Heart left ventricle (tissue), 16 donors: ENCODE measurements around the gene MYO7B. TPM values are rescaled to one million over a fixed set of nuclear protein-coding genes. Genes with fewer than 3 reads are reported as not detected.

Experiments used
- ATAC-seq, 4 donors: fragments of 200-7000 bp; cut with Tn5 transposase; one replicate each; pipeline ENCODE4 v1.9.1; 2020 to 2022; ENCODE audit warnings: moderate library complexity in 4 of 4, mild to moderate bottlenecking in 3 of 4, moderate number of reproducible peaks in 1 of 4
- DNase-seq, 5 donors: peaks; one replicate each; pipeline ENCODE4 v3.0.0-alpha.2; 2020
- H3K27ac ChIP-seq, 12 donors: fragments of 200-600 bp; sonication (generic) in 4 of 12; one replicate each; pipeline versions ENCODE4 v1.5.0 to v1.8.0; 2016 to 2022; ENCODE audit warnings: mild to moderate bottlenecking in 2 of 12
- H3K27me3 ChIP-seq, 9 donors: fragments of 200-600 bp; sonication (generic) in 2 of 9; one replicate each; pipeline versions ENCODE4 v1.5.1 to v1.8.0; 2016 to 2022; ENCODE audit warnings: mild to moderate bottlenecking in 3 of 9
- H3K36me3 ChIP-seq, 9 donors: fragments of 200-600 bp; sonication (generic) in 2 of 9; one replicate each; pipeline versions ENCODE4 v1.5.0 to v1.8.0; 2018 to 2022; ENCODE audit warnings: mild to moderate bottlenecking in 2 of 9
- H3K4me1 ChIP-seq, 12 donors: fragments of 200-600 bp; sonication (generic) in 4 of 12; one replicate each; pipeline versions ENCODE4 v1.5.0 to v1.8.0; 2016 to 2022; ENCODE audit warnings: mild to moderate bottlenecking in 3 of 12
- H3K4me3 ChIP-seq, 12 donors: fragments of 200-600 bp; sonication (generic) in 4 of 12; one replicate each; pipeline versions ENCODE4 v1.5.0 to v1.8.0; 2017 to 2022; ENCODE audit warnings: mild to moderate bottlenecking in 9 of 12, moderate library complexity in 4 of 12
- H3K9me3 ChIP-seq, 12 donors: fragments of 200-600 bp; sonication (generic) in 4 of 12; one replicate each; pipeline versions ENCODE4 v1.5.0 to v1.8.0; 2016 to 2022; ENCODE audit warnings: mild to moderate bottlenecking in 1 of 12
- POLR2A ChIP-seq, 2 donors: fragments of 450-650 bp; IDR thresholded peaks; one replicate each; pipeline ENCODE4 v1.6.1; 2017; ENCODE audit warnings: antibody characterized with exemption in 2 of 2, mild to moderate bottlenecking in 2 of 2, moderate library complexity in 2 of 2
- WGBS, 4 donors: extraction: QIAGEN DNeasy Blood & Tissue Kit in 2 of 4; methylation state at CpG; one replicate each; pipeline versions ENCODE4 v1.1.5 to v1.1.7; 2013 to 2018; 5-methylcytosine and 5-hydroxymethylcytosine counted together
- intact Hi-C, 10 donors: fragments of 100-400 bp; cut with DNase I; formaldehyde crosslinking; loops; one replicate each; pipeline versions ENCODE4 v1.11.1 to v1.14.2; 2022
- polyA plus RNA-seq, 2 donors: library from polyadenylated mRNA; stranded (reverse); fragments of 200-250 nt; gene quantifications; one replicate each; pipeline ENCODE4 v1.2.3, GENCODE V29; 2013
- total RNA-seq, 9 donors: library from RNA; depleted of rRNA in 2 of 9; stranded (reverse); fragments of >200 nt in 2 of 9; fragmentation: NEBNext Ultra II Directional in 3 of 9; extraction: Animal tissue kit (Norgen Biotek cat#: 25700) in 3 of 9; gene quantifications; one replicate each; pipeline versions ENCODE4 v1.1.0 to v1.2.4, GENCODE V29; 2016 to 2023
- TF ChIP-seq, protein P1 (sequence below), 12 donors: fragments of 200-600 bp; sonication (generic) in 4 of 12; IDR thresholded peaks; one replicate each; pipeline versions ENCODE4 v1.5.0 to v1.8.0; 2018 to 2022; ENCODE audit warnings: antibody characterized with exemption in 12 of 12, mild to moderate bottlenecking in 5 of 12
- donor health status: ischemic (EF 13 %, LVEDD 7.1; RV severe dilation, severe dysfunction).
- donor health status: healthy with polysubstance abuse.
- donor health status: DM: no; HTN: yes; CAD: no.
- donor health status: DM: no; HTN: no; CAD: no.
- donor health status: ischemic (EF 25% LVEDD 6.9; RV normal size, moderate dysfunction).
- donor health status: ischemic (EF 25% LVEDD 5.7; RV mildly dilated, moderate dysfunction).
- donor health status: healthy.
- donor health status: DM: yes; HTN: yes; CAD: no.
- donor health status: ischemic (EF 35%, LVEDD 5.7; RV mildly dilated, moderate dysfunction).
- donor health status: nonischemic (EF 11% LVEDD 7.7; RV severe dilation, severe dysfunction).
- donor health status: DM: yes; HTN: yes; CAD: no.
- donor health status: PGD.
- donor health status: ischemic (EF 29% LVEDD 5.4; RV normal size, mild dysfunction).
- donor health status: nonischemic (EF 23%, LVEDD 6.1; RV moderate dilation, normal function).

The MYO7B gene
- total and polyA plus RNA-seq, 11 donors, result 0.20 to 2.1 (median 0.90) TPM

DNA sequence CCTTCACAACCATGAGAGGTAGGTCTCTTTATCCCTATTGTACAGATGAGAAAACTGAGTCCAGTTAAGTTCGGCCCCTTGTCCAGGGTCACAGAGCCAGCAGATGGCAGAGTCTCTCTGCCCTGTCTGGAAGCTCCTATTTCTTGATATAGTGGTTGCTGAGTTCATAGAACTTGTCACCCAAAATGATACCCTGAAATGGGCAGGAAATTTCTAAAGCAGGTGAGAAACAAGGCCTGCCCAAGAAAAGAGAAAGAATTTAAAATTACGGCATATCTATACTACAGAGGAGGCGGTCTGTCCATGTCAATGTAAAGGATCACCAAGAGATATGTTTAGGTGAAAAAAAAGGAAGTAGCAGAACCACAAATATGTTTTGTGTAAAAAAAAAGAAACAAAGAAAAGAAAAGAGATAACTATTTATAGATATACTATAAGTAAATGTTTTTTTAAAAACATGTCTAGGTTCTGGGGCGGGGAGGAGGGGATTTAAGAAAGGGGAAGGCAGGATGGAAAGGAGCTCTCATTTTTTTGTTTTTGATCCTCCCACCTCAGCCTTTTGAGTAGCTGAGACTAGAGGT lies 39.8 kb downstream of the MYO7B start:
- no peak for ATAC-seq
- H3K27me3 ChIP-seq, result no peaks in the 10 kb centered on the region
- H3K4me3 ChIP-seq, result no peak overlapping the region
- TF ChIP-seq, protein P1, sequence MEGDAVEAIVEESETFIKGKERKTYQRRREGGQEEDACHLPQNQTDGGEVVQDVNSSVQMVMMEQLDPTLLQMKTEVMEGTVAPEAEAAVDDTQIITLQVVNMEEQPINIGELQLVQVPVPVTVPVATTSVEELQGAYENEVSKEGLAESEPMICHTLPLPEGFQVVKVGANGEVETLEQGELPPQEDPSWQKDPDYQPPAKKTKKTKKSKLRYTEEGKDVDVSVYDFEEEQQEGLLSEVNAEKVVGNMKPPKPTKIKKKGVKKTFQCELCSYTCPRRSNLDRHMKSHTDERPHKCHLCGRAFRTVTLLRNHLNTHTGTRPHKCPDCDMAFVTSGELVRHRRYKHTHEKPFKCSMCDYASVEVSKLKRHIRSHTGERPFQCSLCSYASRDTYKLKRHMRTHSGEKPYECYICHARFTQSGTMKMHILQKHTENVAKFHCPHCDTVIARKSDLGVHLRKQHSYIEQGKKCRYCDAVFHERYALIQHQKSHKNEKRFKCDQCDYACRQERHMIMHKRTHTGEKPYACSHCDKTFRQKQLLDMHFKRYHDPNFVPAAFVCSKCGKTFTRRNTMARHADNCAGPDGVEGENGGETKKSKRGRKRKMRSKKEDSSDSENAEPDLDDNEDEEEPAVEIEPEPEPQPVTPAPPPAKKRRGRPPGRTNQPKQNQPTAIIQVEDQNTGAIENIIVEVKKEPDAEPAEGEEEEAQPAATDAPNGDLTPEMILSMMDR (IDR thresholded peaks at IDR 0.05), result no peak
- TF ChIP-seq POLR2A (IDR thresholded peaks at IDR 0.05), result no peak
- DNase-seq, result no peak
- peaks cover 0 to 24% (median 12%) of the 10 kb centered on the region in 12 donors for H3K4me1 ChIP-seq
- intact Hi-C loops, result no loop called here
- no peaks in the 10 kb centered on the region for H3K9me3 ChIP-seq
- WGBS, 4 donors, result 86 to 96% (median 94%) methylated on average over 4 of the region's 4 CpGs
- H3K36me3 ChIP-seq, result no peaks in the 10 kb centered on the region
- no peak overlapping the region for H3K27ac ChIP-seq

DNA sequence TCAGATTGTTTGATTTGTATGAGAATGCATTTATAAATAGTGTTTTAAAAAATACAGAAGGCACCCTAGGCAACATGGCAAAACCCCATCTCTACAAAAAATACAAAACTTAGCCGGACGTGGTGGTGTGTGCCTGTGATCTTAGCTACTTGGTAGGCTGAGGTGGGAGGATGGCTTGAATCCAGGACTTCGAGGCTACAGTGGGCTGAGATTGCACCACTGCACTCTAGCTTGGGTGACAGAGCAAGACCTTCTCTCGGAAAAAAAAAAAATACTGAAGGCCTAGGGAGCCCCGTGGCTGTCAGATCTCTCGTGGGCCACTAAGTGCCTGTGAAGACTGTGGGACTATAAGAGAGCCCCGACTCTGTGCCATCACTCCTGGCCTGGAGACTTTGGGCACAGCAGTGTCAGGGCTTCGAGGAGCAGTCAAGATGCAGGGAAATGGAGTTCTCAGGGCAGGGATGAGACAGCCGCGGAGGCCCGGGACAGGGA lies 40.5 kb downstream of the MYO7B start:
- H3K4me1 ChIP-seq, result peaks cover 0 to 17% (median 11%) of the 10 kb centered on the region in 12 donors
- intact Hi-C loops, result no loop called here
- TF ChIP-seq POLR2A (IDR thresholded peaks at IDR 0.05), result no peak
- TF ChIP-seq, protein P1 (IDR thresholded peaks at IDR 0.05), result no peak
- ATAC-seq, result peak in 1 of 4 donors; percentile 6
- H3K27me3 ChIP-seq, result no peaks in the 10 kb centered on the region
- WGBS, 4 donors, result 43 to 56% (median 44%) methylated on average over 11 of the region's 11 CpGs
- peak in 1 of 5 donors; percentile 11 for DNase-seq
- H3K9me3 ChIP-seq, result no peaks in the 10 kb centered on the region
- H3K27ac ChIP-seq, result peak overlapping the region in 6 of 12 donors; percentile 2 to 50 (median 44)
- no peaks in the 10 kb centered on the region for H3K36me3 ChIP-seq
- H3K4me3 ChIP-seq, result no peak overlapping the region

DNA sequence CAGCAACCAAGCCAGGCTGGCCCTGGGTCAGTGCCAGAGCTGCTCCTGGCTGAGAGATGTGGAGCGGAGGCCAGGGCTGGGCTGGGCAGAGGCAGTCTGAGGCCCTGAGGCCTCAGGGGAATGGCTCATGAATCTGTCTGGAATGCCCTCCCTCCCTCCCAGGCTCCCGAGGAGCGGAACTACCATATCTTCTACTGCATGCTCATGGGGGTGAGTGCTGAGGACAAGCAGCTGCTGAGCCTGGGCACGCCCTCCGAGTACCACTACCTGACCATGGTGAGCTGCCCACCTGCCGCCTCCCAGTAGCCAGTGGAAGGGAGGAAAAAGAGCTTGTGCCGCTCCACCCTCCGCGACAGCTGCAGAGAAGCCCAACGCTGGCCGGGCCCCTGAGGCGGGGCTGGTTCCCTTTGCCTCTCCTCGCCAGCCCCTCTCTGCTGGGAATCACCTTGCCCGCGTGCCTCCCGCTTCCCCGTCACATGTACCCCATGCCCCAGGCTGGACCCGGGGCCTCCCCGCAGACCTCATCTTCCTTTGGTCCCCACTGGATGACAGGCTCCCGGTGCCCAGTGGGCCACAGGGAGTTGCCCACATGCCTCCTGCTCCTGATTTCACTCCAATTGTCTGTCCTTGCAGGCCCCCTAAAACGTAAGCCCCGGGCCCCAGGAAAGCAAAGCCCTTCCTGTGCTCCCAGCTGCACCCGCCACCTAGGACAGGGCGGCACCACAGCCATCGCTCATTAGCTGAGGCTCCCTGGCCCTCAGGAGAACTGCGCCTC lies 41.1 kb downstream of the MYO7B start:
- peak; percentile 91 to 97 (median 96) for ATAC-seq
- Histone ChIP-seq H3K36me3 (no peaks in the 10 kb centered on the region), H3K9me3 (no peaks in the 10 kb centered on the region), H3K4me1 (peaks cover 0 to 15% (median 11%) of the 10 kb centered on the region in 12 donors), H3K4me3 (no peak overlapping the region), H3K27ac (peak overlapping the region in 6 of 12 donors; percentile 2 to 50 (median 44)), H3K27me3 (no peaks in the 10 kb centered on the region)
- no peak for TF ChIP-seq POLR2A (IDR thresholded peaks at IDR 0.05)
- TF ChIP-seq, protein P1 (IDR thresholded peaks at IDR 0.05), result no peak
- intact Hi-C loops, result no loop called here
- WGBS, 4 donors, result 71 to 74% (median 74%) methylated on average over 16 to 26 of the region's 26 CpGs
- DNase-seq, result peak; percentile 77 to 90 (median 87)

DNA sequence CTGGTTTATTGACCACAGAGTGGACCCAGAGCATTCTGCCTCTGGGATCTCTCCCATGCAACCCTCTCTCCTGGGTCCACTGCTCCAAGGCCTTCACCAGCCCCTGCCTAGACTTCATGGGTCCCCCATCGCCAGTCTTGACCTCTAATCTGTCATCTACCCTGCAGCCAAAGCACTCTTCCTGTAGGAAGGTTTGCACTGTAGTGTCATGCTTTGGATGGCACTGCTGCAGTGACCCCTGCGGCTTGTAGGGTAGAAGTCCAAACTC lies 41.7 kb downstream of the MYO7B start:
- H3K36me3 ChIP-seq, result no peaks in the 10 kb centered on the region
- no peak overlapping the region for H3K27ac ChIP-seq
- intact Hi-C loops, result no loop called here
- 95 to 100% (median 97%) methylated on average over 2 of the region's 2 CpGs for WGBS, 4 donors
- H3K9me3 ChIP-seq, result no peaks in the 10 kb centered on the region
- H3K4me3 ChIP-seq, result no peak overlapping the region
- ATAC-seq (no peak), DNase-seq (no peak)
- H3K4me1 ChIP-seq, result peaks cover 0 to 15% (median 11%) of the 10 kb centered on the region in 12 donors
- TF ChIP-seq, protein P1 (IDR thresholded peaks at IDR 0.05), result no peak
- no peak for TF ChIP-seq POLR2A (IDR thresholded peaks at IDR 0.05)
- H3K27me3 ChIP-seq, result no peaks in the 10 kb centered on the region
